ENCODE measurements around the gene COQ8B.

DNA sequence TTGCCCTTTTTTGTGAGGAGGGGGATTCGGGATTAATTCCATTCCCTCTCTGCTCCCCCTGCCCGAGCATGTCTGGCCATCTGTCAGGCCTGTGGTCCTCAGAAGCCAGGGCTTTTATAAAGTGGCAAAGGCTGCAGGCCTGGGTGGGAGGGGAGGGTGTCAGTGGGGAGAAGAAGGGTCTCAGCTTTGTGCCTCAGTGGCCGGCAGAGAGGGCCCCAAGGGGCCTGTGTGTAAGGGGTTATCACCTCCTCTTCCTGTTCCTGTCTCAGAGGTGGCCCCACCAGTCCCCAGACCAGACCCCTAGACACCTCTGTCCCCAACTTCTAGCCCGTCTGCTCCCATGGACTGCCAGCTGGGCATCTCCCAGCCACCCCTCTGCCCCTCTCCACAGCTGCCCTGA lies 22.8 kb downstream of the COQ8B start:
- no peak for TF ChIP-seq GATA3 (IDR thresholded peaks at IDR 0.05; ENCODE audit: low read depth, low read length)
- no peak for TF ChIP-seq GATA2 (IDR thresholded peaks at IDR 0.05; ENCODE audit: low read depth, low read length)

All from SH-SY5Y (cell line).